SK-N-SH treated with all-trans-retinoic acid at 6 μM for 48 hours (cell line): ENCODE measurements around the gene USF2.

Source experiments
- ATAC-seq: fragments of 200-7000 bp; cut with Tn5 transposase; 3 replicates; pipeline ENCODE4 v1.9.1; 2020; ENCODE audit warnings: mild to moderate bottlenecking, moderate library complexity
- ARNTL ChIP-seq: fragments of 450-650 bp; formaldehyde crosslinking; IDR thresholded peaks from 2 replicates; pipeline ENCODE4 v1.5.0; 2020; ENCODE audit warnings: low read depth, mild to moderate bottlenecking, moderate library complexity, borderline replicate concordance
- BACH2 ChIP-seq: fragments of 250-450 bp; sonication (Bioruptor Pico); IDR thresholded peaks from 2 replicates; pipeline ENCODE4 v1.9.0; 2021; ENCODE audit warnings: mild to moderate bottlenecking, borderline replicate concordance
- CREB5 ChIP-seq: fragments of 250-450 bp; sonication (Bioruptor Pico); IDR thresholded peaks from 2 replicates; pipeline ENCODE4 v1.5.1; 2020; ENCODE audit warnings: low read depth, mild to moderate bottlenecking, moderate library complexity
- CSDC2 ChIP-seq: fragments of 250-450 bp; sonication (Bioruptor Pico); IDR thresholded peaks from 2 replicates; pipeline ENCODE4 v1.5.0; 2020; ENCODE audit warnings: mild to moderate bottlenecking, moderate library complexity
- CSRNP3 ChIP-seq: fragments of 250-450 bp; sonication (Bioruptor Pico); IDR thresholded peaks from 2 replicates; pipeline ENCODE4 v1.5.1; 2021; ENCODE audit warnings: mild to moderate bottlenecking, moderate library complexity
- ESRRG ChIP-seq: fragments of 250-450 bp; sonication (Bioruptor Pico); IDR thresholded peaks from 2 replicates; pipeline ENCODE4 v1.6.1; 2021; ENCODE audit warnings: mild to moderate bottlenecking
- GLIS3 ChIP-seq: fragments of 250-450 bp; sonication (Bioruptor Pico); IDR thresholded peaks from 2 replicates; pipeline ENCODE4 v1.5.0; 2020; ENCODE audit warnings: mild to moderate bottlenecking, moderate library complexity
- ISL1 ChIP-seq: fragments of 250-450 bp; sonication (Bioruptor Pico); IDR thresholded peaks from 2 replicates; pipeline ENCODE4 v2.1.2; 2022; ENCODE audit warnings: mild to moderate bottlenecking, moderate library complexity
- OSR1 ChIP-seq: fragments of 250-450 bp; sonication (Bioruptor Pico); IDR thresholded peaks from 2 replicates; pipeline ENCODE4 v1.8.0; 2022; ENCODE audit warnings: moderate library complexity, mild to moderate bottlenecking, inconsistent platforms
- PATZ1 ChIP-seq: fragments of 250-450 bp; sonication (Bioruptor Pico); IDR thresholded peaks from 2 replicates; pipeline ENCODE4 v1.8.0; 2020; ENCODE audit warnings: mild to moderate bottlenecking, moderate library complexity, borderline replicate concordance
- PPARA ChIP-seq: fragments of 250-450 bp; sonication (Bioruptor Pico); IDR thresholded peaks from 2 replicates; pipeline ENCODE4 v1.5.0; 2020; ENCODE audit warnings: mild to moderate bottlenecking, borderline replicate concordance
- RARB ChIP-seq: fragments of 250-450 bp; sonication (Bioruptor Pico); IDR thresholded peaks from 2 replicates; pipeline ENCODE4 v1.8.0; 2021; ENCODE audit warnings: mild to moderate bottlenecking, moderate library complexity
- SNAI2 ChIP-seq: fragments of 250-450 bp; sonication (Bioruptor Pico); IDR thresholded peaks from 2 replicates; pipeline ENCODE4 v1.5.0; 2020; ENCODE audit warnings: mild to moderate bottlenecking, moderate library complexity
- TCF4 ChIP-seq: fragments of 250-450 bp; sonication (Bioruptor Pico); IDR thresholded peaks from 2 replicates; pipeline ENCODE4 v1.8.0; 2021; ENCODE audit warnings: mild to moderate bottlenecking, moderate library complexity, borderline replicate concordance
- TOX ChIP-seq: fragments of 250-450 bp; sonication (Bioruptor Pico); IDR thresholded peaks from 2 replicates; pipeline ENCODE4 v1.8.0; 2021; ENCODE audit warnings: mild to moderate bottlenecking, moderate library complexity, borderline replicate concordance
- ZC3H10 ChIP-seq: fragments of 250-450 bp; sonication (Bioruptor Pico); IDR thresholded peaks from 2 replicates; pipeline ENCODE4 v1.5.1; 2021; ENCODE audit warnings: mild to moderate bottlenecking, moderate library complexity
- ZFP3 ChIP-seq: fragments of 250-450 bp; sonication (Bioruptor Pico); IDR thresholded peaks from 2 replicates; pipeline ENCODE4 v1.5.0; 2020; ENCODE audit warnings: mild to moderate bottlenecking, moderate library complexity
- ZFP30 ChIP-seq: fragments of 450-650 bp; formaldehyde crosslinking; IDR thresholded peaks from 2 replicates; pipeline ENCODE4 v1.5.0; 2022; ENCODE audit warnings: mild to moderate bottlenecking, moderate library complexity
- ZNF8 ChIP-seq: fragments of 450-650 bp; formaldehyde crosslinking; IDR thresholded peaks from 2 replicates; pipeline ENCODE4 v1.5.0; 2020; ENCODE audit warnings: mild to moderate bottlenecking, moderate library complexity
- TF ChIP-seq, protein P1 (sequence below): fragments of 250-450 bp; sonication (Bioruptor Pico); IDR thresholded peaks from 2 replicates; pipeline ENCODE4 v1.5.0; 2020; ENCODE audit warnings: mild to moderate bottlenecking, moderate library complexity
- TF ChIP-seq, protein P2 (sequence below): fragments of 250-450 bp; sonication (Bioruptor Pico); IDR thresholded peaks from 2 replicates; pipeline ENCODE4 v1.8.0; 2021; ENCODE audit warnings: low read depth, mild to moderate bottlenecking, moderate library complexity, borderline replicate concordance

USF2 gene

GRCh38 chr19:35287713-35288112, 19.0 kb downstream of the USF2 start:
- no peak for TF ChIP-seq ZC3H10
- no peak for TF ChIP-seq TOX
- TF ChIP-seq ZNF8 (CRISPR knock-in tag) = no peak
- no peak for TF ChIP-seq ZFP30 (CRISPR knock-in tag)
- TF ChIP-seq, protein P1, sequence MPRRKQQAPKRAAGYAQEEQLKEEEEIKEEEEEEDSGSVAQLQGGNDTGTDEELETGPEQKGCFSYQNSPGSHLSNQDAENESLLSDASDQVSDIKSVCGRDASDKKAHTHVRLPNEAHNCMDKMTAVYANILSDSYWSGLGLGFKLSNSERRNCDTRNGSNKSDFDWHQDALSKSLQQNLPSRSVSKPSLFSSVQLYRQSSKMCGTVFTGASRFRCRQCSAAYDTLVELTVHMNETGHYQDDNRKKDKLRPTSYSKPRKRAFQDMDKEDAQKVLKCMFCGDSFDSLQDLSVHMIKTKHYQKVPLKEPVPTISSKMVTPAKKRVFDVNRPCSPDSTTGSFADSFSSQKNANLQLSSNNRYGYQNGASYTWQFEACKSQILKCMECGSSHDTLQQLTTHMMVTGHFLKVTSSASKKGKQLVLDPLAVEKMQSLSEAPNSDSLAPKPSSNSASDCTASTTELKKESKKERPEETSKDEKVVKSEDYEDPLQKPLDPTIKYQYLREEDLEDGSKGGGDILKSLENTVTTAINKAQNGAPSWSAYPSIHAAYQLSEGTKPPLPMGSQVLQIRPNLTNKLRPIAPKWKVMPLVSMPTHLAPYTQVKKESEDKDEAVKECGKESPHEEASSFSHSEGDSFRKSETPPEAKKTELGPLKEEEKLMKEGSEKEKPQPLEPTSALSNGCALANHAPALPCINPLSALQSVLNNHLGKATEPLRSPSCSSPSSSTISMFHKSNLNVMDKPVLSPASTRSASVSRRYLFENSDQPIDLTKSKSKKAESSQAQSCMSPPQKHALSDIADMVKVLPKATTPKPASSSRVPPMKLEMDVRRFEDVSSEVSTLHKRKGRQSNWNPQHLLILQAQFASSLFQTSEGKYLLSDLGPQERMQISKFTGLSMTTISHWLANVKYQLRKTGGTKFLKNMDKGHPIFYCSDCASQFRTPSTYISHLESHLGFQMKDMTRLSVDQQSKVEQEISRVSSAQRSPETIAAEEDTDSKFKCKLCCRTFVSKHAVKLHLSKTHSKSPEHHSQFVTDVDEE (CRISPR knock-in tag) = no peak
- TF ChIP-seq ISL1 (CRISPR knock-in tag) = no peak
- TF ChIP-seq GLIS3 (CRISPR knock-in tag) = no peak
- TF ChIP-seq RARB (CRISPR knock-in tag) = no peak
- no peak for ATAC-seq

DNA sequence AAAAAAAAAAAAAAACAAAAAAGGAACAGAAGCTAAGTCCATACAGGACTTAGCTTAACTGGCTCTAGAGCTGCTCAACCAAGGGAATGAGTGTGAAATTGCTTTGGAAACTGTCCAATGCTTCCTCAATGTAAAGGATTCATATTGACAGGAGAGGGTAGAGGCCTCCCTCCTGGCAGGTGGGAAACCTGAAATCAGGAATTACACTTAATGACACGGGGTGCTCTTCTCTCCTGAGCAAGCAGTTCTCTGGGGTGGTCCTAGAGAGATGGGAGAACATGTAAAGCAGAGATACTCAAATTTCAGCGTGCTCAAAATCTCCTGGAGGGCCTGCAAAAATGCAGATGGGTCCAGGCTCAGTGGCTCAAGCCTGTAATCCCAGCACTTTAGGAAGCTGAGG, 19.6 kb downstream of the USF2 start:
- ATAC-seq = no peak
- no peak for TF ChIP-seq OSR1 (CRISPR knock-in tag)
- TF ChIP-seq, protein P2, sequence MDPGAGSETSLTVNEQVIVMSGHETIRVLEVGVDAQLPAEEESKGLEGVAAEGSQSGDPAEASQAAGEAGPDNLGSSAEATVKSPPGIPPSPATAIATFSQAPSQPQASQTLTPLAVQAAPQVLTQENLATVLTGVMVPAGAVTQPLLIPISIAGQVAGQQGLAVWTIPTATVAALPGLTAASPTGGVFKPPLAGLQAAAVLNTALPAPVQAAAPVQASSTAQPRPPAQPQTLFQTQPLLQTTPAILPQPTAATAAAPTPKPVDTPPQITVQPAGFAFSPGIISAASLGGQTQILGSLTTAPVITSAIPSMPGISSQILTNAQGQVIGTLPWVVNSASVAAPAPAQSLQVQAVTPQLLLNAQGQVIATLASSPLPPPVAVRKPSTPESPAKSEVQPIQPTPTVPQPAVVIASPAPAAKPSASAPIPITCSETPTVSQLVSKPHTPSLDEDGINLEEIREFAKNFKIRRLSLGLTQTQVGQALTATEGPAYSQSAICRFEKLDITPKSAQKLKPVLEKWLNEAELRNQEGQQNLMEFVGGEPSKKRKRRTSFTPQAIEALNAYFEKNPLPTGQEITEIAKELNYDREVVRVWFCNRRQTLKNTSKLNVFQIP (CRISPR knock-in tag) = no peak
- no peak for TF ChIP-seq TOX

DNA sequence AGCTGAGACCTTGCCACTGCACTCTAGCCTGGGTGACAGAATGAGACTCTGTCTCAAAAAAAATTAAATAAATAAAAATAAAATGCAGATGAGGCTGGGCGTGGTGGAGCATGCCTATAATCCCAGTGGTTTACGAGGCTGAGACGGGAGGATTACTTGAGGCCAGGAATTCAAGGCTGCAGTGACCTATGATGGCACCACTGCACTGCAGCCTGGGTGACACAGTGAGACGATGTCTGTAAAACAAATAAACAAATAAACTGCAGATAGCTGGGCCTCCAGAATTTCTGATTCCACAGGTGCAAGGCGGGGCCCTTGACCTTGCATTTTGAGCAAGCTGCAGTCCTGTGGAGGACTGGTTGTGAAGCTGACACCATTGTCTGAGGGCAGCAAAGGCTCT, 20.1 kb downstream of the USF2 start:
- ATAC-seq = no peak
- TF ChIP-seq PATZ1 = no peak
- no peak for TF ChIP-seq ZFP30 (CRISPR knock-in tag)
- no peak for TF ChIP-seq GLIS3 (CRISPR knock-in tag)
- no peak for TF ChIP-seq ZC3H10
- TF ChIP-seq ESRRG = no peak
- TF ChIP-seq CSRNP3 (CRISPR knock-in tag) = no peak
- TF ChIP-seq TOX = no peak
- TF ChIP-seq ZNF8 (CRISPR knock-in tag) = no peak
- no peak for TF ChIP-seq TCF4
- no peak for TF ChIP-seq OSR1 (CRISPR knock-in tag)
- no peak for TF ChIP-seq RARB (CRISPR knock-in tag)
- no peak for TF ChIP-seq CSDC2
- TF ChIP-seq CREB5 = no peak
- no peak for TF ChIP-seq SNAI2
- no peak for TF ChIP-seq BACH2 (CRISPR knock-in tag)
- TF ChIP-seq ISL1 (CRISPR knock-in tag) = no peak
- TF ChIP-seq ZFP3 (CRISPR knock-in tag) = no peak

DNA sequence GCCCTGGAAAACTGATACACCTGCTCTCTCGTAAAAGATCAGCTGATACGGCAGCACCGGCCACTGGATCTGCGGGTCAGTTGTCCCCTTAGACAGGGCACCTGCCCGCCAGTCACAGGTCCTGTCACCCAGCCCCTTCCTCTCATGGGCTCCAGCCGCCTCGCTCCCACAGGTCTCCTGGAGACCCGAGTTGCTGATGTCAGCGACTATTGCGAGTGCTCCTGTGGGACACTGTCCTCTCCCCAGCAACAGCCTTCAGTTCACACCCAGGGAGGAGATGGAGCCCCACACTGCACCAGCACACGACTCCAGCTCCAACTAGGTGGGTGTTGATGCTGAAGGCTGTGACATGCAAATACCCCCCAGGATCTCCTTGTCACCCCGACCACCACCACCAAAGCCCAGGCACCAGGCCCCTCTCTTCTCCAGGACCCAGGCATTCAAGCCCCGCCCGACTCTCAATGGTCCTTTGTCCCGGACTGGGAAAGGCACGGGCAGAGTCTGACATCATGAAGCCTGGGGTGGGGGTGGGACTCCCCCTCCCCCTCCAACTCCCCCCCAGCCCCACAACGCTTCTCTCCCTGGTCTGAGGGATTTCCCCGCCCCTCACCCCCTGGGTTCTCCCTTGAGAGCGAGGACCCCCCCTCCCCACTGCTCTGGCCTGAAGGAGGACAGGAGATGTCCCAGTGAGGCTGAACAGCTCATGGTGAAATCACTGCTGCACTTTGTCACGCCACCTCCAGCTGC, 21.8 kb downstream of the USF2 start:
- TF ChIP-seq PPARA (CRISPR knock-in tag) (no peak), OSR1 (CRISPR knock-in tag) (no peak), GLIS3 (CRISPR knock-in tag) (no peak), TCF4 (no peak), TOX (no peak), BACH2 (CRISPR knock-in tag) (no peak), ARNTL (CRISPR knock-in tag) (no peak), ESRRG (no peak), CSRNP3 (CRISPR knock-in tag) (no peak)
- TF ChIP-seq, protein P1 (CRISPR knock-in tag) = no peak
- no peak for ATAC-seq
